Chondrocyte (in vitro differentiated cells): ENCODE data around the gene SLC24A4. TPM values are rescaled to one million over a fixed set of nuclear protein-coding genes. Genes with fewer than 3 reads are reported as not detected.
"Not testable (repeated sequence)": the region's sequence is repeated elsewhere in the genome, so short reads cannot be mapped to it uniquely, and the experiment has no call there.

ENCODE experiments used
- DNase-seq: peaks from one replicate; pipeline ENCODE4 v3.0.0; 2021; ENCODE audit warnings: mixed read lengths, low spot score
- H3K27ac Mint-ChIP-seq: one replicate; pipeline ENCODE4 v1.8.0; 2021; ENCODE audit warnings: mild to moderate bottlenecking, moderate library complexity, mixed read lengths; ENCODE audit not compliant: unreplicated experiment
- H3K27me3 Mint-ChIP-seq: 2 replicates; pipeline ENCODE4 v1.8.0; 2021; ENCODE audit warnings: low read depth, mixed read lengths
- H3K36me3 Mint-ChIP-seq: 2 replicates; pipeline ENCODE4 v1.8.0; 2021; ENCODE audit warnings: low read depth, mixed read lengths
- H3K4me1 Mint-ChIP-seq: 2 replicates; pipeline ENCODE4 v1.8.0; 2021; ENCODE audit warnings: low read depth, mild to moderate bottlenecking, mixed read lengths
- H3K4me3 Mint-ChIP-seq: one replicate; pipeline ENCODE4 v1.8.0; 2021; ENCODE audit warnings: mild to moderate bottlenecking, moderate library complexity, mixed read lengths; ENCODE audit not compliant: unreplicated experiment
- H3K9me3 Mint-ChIP-seq: 2 replicates; pipeline ENCODE4 v1.8.0; 2021; ENCODE audit warnings: low read depth, mixed read lengths
- CTCF ChIP-seq: fragments of 200-600 bp; sonication (generic); IDR thresholded peaks from 2 replicates; pipeline ENCODE4 v1.5.0; 2021; ENCODE audit warnings: antibody characterized with exemption, mild to moderate bottlenecking, moderate library complexity
- total RNA-seq: library from RNA; stranded (reverse); gene quantifications from 3 replicates; pipeline ENCODE4 v1.2.1, GENCODE V29; 2021

The SLC24A4 gene
- total RNA-seq, 1 donor from 2014 or later, result 0.37 TPM

GRCh38 chr14:92398888-92399636 lies 76.1 kb downstream of the SLC24A4 start:
- H3K9me3 Mint-ChIP-seq, result peaks cover 8% of the 10 kb centered on the region
- TF ChIP-seq CTCF, result no peak
- H3K27me3 Mint-ChIP-seq, result peaks cover 5% of the 10 kb centered on the region
- no peak for DNase-seq
- H3K36me3 Mint-ChIP-seq, result no peaks in the 10 kb centered on the region
- H3K4me1 Mint-ChIP-seq, result peaks cover 20% of the 10 kb centered on the region
- no peak overlapping the region for H3K27ac Mint-ChIP-seq
- no peak overlapping the region for H3K4me3 Mint-ChIP-seq

GRCh38 chr14:92400579-92401444 lies 77.8 kb downstream of the SLC24A4 start:
- H3K36me3 Mint-ChIP-seq, result no peaks in the 10 kb centered on the region
- peaks cover 8% of the 10 kb centered on the region for H3K9me3 Mint-ChIP-seq
- peaks cover 5% of the 10 kb centered on the region for H3K27me3 Mint-ChIP-seq
- no peak overlapping the region for H3K27ac Mint-ChIP-seq
- no peak overlapping the region for H3K4me3 Mint-ChIP-seq
- DNase-seq, result no peak
- TF ChIP-seq CTCF, result no peak
- H3K4me1 Mint-ChIP-seq, result peaks cover 20% of the 10 kb centered on the region

- Mint-ChIP-seq H3K36me3 (no peaks in the 10 kb centered on the region), H3K27me3 (peaks cover 5% of the 10 kb centered on the region), H3K9me3 (peaks cover 8% of the 10 kb centered on the region), H3K4me3 (no peak overlapping the region), H3K4me1 (peaks cover 20% of the 10 kb centered on the region), H3K27ac (no peak overlapping the region)
- TF ChIP-seq CTCF, result no peak
- DNase-seq, result no peak
Measured at GRCh38 chr14:92401561-92401960, 78.6 kb downstream of the SLC24A4 start.

GRCh38 chr14:92402500-92402899 lies 79.5 kb downstream of the SLC24A4 start:
- not testable (repeated sequence) for H3K27ac Mint-ChIP-seq, DNase-seq, H3K27me3 Mint-ChIP-seq, H3K4me3 Mint-ChIP-seq, H3K36me3 Mint-ChIP-seq
- Mint-ChIP-seq H3K4me1 (peaks cover 14% of the 10 kb centered on the region), H3K9me3 (peaks cover 12% of the 10 kb centered on the region)

GRCh38 chr14:92404018-92404417 lies 81.1 kb downstream of the SLC24A4 start:
- Mint-ChIP-seq H3K4me3 (no peak overlapping the region), H3K27ac (no peak overlapping the region), H3K9me3 (peaks cover 12% of the 10 kb centered on the region), H3K36me3 (peaks cover 2% of the 10 kb centered on the region), H3K27me3 (peaks cover 5% of the 10 kb centered on the region), H3K4me1 (peaks cover 11% of the 10 kb centered on the region)
- DNase-seq, result no peak
- no peak for TF ChIP-seq CTCF
